ENCODE measurements around the gene MICU2. TPM values are rescaled to one million over a fixed set of nuclear protein-coding genes. Genes with fewer than 3 reads are reported as not detected.

Gene MICU2
- total and polyA plus RNA-seq, 2 of the 13 experiments (the other 11 are each of a cell fraction or from before 2014, with no cell fraction given) = 31.7 to 42.4 TPM

GRCh38 chr13:21603531-21604448 is at the start of gene MICU2 (continued):
- peak; percentile 71; the same call in 1 of the 2 replicates for TF ChIP-seq ZNF33A (CRISPR knock-in tag; IDR thresholded peaks at IDR 0.05; ENCODE audit: borderline replicate concordance)
- TF ChIP-seq MIER2 (CRISPR knock-in tag; IDR thresholded peaks at IDR 0.05) = 0 out of 2 replicates have a peak, but pooled peaks have one; percentile 15
- TF ChIP-seq NPAS2 (CRISPR knock-in tag; IDR thresholded peaks at IDR 0.05; ENCODE audit: borderline replicate concordance) = no peak
- no peak for TF ChIP-seq CENPT (CRISPR knock-in tag; IDR thresholded peaks at IDR 0.05; ENCODE audit: low read depth)
- TF ChIP-seq, protein P1, sequence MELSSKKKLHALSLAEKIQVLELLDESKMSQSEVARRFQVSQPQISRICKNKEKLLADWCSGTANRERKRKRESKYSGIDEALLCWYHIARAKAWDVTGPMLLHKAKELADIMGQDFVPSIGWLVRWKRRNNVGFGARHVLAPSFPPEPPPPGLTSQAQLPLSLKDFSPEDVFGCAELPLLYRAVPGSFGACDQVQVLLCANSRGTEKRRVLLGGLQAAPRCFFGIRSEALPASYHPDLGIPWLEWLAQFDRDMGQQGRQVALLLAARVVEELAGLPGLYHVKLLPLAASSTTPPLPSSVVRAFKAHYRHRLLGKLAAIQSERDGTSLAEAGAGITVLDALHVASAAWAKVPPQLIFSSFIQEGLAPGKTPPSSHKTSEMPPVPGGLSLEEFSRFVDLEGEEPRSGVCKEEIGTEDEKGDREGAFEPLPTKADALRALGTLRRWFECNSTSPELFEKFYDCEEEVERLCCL (CRISPR knock-in tag; IDR thresholded peaks at IDR 0.05; ENCODE audit: borderline replicate concordance) = no peak
- TF ChIP-seq PITX1 (CRISPR knock-in tag; IDR thresholded peaks at IDR 0.05) = peak; percentile 47
- no peak for TF ChIP-seq TCF12 (IDR thresholded peaks at IDR 0.05)
- TF ChIP-seq TCF12 (CRISPR knock-in tag; IDR thresholded peaks at IDR 0.05) = peak; percentile 94
- peak; percentile 63 for TF ChIP-seq MED8 (CRISPR knock-in tag; IDR thresholded peaks at IDR 0.05; ENCODE audit: insufficient replicate concordance)
- TF ChIP-seq SP2 (CRISPR knock-in tag; IDR thresholded peaks at IDR 0.05) = no peak
- TF ChIP-seq, protein P2, sequence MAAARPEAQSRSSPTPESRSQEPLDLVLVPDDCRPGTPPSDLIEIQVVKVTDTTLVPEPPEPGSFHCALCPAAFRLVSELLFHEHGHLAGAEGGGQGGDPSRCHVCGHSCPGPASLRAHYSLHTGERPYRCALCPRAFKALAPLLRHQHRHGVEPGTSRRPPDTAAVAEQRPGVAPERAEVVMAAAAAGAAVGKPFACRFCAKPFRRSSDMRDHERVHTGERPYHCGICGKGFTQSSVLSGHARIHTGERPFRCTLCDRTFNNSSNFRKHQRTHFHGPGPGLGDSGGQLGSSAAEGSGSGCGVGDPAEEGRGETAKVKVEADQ (CRISPR knock-in tag; IDR thresholded peaks at IDR 0.05; ENCODE audit: borderline replicate concordance) = no peak
- TF ChIP-seq THAP8 (CRISPR knock-in tag; IDR thresholded peaks at IDR 0.05; ENCODE audit: borderline replicate concordance) = no peak
- TF ChIP-seq ZNF281 (CRISPR knock-in tag; IDR thresholded peaks at IDR 0.05; ENCODE audit: borderline replicate concordance) = no peak
- TF ChIP-seq MBD4 (IDR thresholded peaks at IDR 0.05; ENCODE audit: borderline replicate concordance, low read length) = no peak
- TF ChIP-seq SMARCE1 (IDR thresholded peaks at IDR 0.05; ENCODE audit: borderline replicate concordance) = no peak
- no peak for TF ChIP-seq JARID2 (CRISPR knock-in tag; IDR thresholded peaks at IDR 0.05; ENCODE audit: insufficient replicate concordance)
- TF ChIP-seq ZNF326 (CRISPR knock-in tag; IDR thresholded peaks at IDR 0.05; ENCODE audit: borderline replicate concordance) = no peak
- TF ChIP-seq CCAR2 (optimal IDR thresholded peaks at IDR 0.05; ENCODE audit: low read depth, low read length) = no peak
- peak; percentile 87 for TF ChIP-seq ZNF816 (CRISPR knock-in tag; IDR thresholded peaks at IDR 0.05; ENCODE audit: borderline replicate concordance)

All from HepG2 (cell line).